ENCODE measurements around the gene PCDHGC3. TPM values are rescaled to one million over a fixed set of nuclear protein-coding genes. Genes with fewer than 3 reads are reported as not detected.
"Not testable (repeated sequence)": the region's sequence is repeated elsewhere in the genome, so short reads cannot be mapped to it uniquely, and the experiment has no call there.

PCDHGC3 gene
- total RNA-seq = 13.4 TPM
- long read RNA-seq, full-length matches to known transcripts = 3 of 15 reads
- long read RNA-seq, partial matches to known transcripts = 12 of 15 reads
- long read RNA-seq, other reads (novel, unspliced or antisense) = 0 of 15 reads

DNA sequence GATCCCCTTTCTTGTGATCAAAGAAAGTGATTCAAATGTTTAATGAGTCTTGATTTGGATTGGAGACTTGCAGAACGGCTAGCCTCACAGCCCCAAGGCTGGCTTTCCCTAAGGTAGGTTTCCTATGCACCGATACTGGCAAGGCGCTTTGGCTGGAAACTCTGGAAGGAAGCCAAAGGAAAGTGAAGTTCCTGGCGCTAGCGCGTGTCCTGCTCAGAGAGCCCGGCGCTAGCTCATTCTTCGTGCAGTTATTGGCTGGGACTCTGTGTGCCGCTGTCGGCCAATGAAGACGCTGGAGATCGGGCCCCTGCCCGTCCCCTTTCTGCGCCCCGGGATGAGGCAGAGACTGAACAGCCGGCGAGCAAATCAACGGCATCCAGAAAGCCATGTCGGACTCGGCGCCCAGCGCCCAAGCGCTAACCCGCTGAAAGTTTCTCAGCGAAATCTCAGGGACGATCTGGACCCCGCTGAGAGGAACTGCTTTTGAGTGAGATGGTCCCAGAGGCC is at the start of gene PCDHGC3:
TSS of gene PCDHGC3 (plus strand) at position 342 of the 507 bp plus-strand sequence. CDS start at position 493, 151 bp downstream.
- ATAC-seq (peak; percentile 98), DNase-seq (peak; percentile 94)
- intact Hi-C loops (cut with micrococcal nuclease) = loop anchor here (5.0 to 10.0 kb wide), 2 partner anchors 52 to 61 kb away; partner anchors contain the start of genes PCDHGA10 and PCDHGB7

DNA sequence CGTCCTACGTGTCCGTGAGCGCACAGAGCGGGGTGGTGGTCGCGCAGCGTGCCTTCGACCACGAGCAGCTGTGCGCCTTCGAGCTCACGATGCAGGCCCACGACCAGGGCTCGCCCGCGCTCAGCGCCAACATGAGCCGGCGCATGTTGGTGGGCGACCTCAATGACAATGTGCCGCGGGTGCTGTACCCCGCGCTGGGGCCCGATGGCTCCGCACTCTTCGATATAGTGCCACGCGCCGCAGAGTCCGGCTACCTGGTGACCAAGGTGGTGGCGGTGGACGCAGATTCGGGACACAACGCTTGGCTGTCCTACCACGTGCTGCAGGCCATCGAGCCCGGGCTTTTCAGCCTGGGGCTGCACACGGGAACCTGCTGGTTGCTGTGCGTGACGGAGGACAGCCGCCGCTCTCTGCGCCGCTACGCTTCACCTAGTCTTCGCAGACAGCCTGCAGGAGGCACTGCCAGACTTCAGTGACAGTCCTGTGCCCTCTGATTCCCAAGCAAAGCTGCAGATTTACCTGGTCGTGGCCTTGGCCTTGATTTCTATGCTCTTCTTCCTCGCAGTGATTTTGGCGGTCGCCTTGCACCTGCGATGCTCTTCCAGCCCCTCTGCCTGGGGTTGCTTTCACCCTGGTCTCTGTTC is 47.9 kb upstream of the PCDHGC3 start:
- no peak for DNase-seq
- ATAC-seq = no peak
- intact Hi-C loops (cut with micrococcal nuclease) = no loop called here

DNA sequence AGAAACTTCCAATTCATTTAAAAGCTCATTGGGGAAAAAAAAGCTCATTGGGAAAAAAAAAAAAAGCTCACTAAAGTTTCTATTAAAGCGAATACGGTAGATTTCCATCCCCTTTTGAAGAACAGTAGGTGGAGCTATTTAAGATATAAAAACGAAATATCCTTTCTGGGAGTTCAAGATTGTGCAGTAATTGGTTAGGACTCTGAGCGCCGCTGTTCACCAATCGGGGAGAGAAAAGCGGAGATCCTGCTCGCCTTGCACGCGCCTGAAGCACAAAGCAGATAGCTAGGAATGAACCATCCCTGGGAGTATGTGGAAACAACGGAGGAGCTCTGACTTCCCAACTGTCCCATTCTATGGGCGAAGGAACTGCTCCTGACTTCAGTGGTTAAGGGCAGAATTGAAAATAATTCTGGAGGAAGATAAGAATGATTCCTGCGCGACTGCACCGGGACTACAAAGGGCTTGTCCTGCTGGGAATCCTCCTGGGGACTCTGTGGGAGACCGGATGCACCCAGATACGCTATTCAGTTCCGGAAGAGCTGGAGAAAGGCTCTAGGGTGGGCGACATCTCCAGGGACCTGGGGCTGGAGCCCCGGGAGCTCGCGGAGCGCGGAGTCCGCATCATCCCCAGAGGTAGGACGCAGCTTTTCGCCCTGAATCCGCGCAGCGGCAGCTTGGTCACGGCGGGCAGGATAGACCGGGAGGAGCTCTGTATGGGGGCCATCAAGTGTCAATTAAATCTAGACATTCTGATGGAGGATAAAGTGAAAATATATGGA is 45.2 kb upstream of the PCDHGC3 start, which contains the start of gene PCDHGA12:
TSS of gene PCDHGA12 (plus strand) at position 176 of the 782 bp plus-strand sequence. CDS start at position 429, 253 bp downstream.
- ATAC-seq = peak; percentile 93
- intact Hi-C loops (cut with micrococcal nuclease) = no loop called here
- peak; percentile 65 for DNase-seq

DNA sequence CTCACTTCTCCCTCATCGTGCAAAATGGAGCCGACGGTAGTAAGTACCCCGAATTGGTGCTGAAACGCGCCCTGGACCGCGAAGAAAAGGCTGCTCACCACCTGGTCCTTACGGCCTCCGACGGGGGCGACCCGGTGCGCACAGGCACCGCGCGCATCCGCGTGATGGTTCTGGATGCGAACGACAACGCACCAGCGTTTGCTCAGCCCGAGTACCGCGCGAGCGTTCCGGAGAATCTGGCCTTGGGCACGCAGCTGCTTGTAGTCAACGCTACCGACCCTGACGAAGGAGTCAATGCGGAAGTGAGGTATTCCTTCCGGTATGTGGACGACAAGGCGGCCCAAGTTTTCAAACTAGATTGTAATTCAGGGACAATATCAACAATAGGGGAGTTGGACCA is 44.5 kb upstream of the PCDHGC3 start:
- intact Hi-C loops (cut with micrococcal nuclease) = no loop called here
- DNase-seq (no peak), ATAC-seq (peak; percentile 40)

DNA sequence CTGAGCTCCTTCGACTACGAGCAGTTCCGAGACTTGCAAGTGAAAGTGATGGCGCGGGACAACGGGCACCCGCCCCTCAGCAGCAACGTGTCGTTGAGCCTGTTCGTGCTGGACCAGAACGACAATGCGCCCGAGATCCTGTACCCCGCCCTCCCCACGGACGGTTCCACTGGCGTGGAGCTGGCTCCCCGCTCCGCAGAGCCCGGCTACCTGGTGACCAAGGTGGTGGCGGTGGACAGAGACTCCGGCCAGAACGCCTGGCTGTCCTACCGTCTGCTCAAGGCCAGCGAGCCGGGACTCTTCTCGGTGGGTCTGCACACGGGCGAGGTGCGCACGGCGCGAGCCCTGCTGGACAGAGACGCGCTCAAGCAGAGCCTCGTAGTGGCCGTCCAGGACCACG is 43.5 kb upstream of the PCDHGC3 start:
- DNase-seq; intact Hi-C loops (cut with micrococcal nuclease); ATAC-seq: not testable (repeated sequence)

DNA sequence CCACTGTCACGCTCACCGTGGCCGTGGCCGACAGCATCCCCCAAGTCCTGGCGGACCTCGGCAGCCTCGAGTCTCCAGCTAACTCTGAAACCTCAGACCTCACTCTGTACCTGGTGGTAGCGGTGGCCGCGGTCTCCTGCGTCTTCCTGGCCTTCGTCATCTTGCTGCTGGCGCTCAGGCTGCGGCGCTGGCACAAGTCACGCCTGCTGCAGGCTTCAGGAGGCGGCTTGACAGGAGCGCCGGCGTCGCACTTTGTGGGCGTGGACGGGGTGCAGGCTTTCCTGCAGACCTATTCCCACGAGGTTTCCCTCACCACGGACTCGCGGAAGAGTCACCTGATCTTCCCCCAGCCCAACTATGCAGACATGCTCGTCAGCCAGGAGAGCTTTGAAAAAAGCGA is 43.0 kb upstream of the PCDHGC3 start:
- DNase-seq; ATAC-seq; intact Hi-C loops (cut with micrococcal nuclease): not testable (repeated sequence)

DNA sequence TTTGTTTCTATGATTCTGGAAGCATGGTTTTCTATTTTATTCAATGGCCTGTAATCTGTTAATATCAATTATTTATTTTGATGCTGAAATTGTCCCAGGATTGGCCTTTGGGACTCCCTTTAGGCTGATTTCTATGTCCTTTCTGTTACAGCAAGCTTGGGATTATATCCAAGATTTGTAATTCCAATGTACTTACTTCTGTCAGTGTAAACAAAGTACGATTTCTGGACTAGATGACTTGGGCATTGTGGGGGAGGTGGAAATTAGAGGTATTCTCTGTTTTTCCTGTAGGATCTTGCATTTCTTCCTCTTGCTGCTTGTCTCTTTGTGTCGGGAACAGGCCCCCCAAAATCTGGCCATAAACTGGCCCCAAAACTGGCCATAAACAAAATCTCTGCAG is 41.8 kb upstream of the PCDHGC3 start:
- DNase-seq (no peak), ATAC-seq (no peak)
- intact Hi-C loops (cut with micrococcal nuclease) = no loop called here

DNA sequence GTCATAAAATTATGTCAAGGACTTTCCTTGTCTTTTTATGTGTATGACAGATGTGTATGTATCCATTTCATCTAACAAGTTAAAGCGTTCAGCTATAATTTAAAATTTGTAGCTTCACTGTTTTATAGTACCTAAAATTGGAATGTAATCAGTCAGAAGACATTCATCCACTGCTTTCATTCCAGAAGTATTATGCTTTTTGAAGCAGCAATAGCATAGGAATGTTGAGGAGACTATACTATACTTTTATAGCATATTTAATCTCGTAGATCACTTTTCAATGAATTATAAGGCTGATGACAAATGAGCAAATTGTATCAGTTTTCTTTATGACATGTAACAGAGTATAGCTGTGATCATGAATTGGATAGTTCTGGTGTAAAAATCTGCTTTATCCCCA is 38.5 kb upstream of the PCDHGC3 start:
- DNase-seq (no peak), ATAC-seq (no peak)
- intact Hi-C loops (cut with micrococcal nuclease) = no loop called here

DNA sequence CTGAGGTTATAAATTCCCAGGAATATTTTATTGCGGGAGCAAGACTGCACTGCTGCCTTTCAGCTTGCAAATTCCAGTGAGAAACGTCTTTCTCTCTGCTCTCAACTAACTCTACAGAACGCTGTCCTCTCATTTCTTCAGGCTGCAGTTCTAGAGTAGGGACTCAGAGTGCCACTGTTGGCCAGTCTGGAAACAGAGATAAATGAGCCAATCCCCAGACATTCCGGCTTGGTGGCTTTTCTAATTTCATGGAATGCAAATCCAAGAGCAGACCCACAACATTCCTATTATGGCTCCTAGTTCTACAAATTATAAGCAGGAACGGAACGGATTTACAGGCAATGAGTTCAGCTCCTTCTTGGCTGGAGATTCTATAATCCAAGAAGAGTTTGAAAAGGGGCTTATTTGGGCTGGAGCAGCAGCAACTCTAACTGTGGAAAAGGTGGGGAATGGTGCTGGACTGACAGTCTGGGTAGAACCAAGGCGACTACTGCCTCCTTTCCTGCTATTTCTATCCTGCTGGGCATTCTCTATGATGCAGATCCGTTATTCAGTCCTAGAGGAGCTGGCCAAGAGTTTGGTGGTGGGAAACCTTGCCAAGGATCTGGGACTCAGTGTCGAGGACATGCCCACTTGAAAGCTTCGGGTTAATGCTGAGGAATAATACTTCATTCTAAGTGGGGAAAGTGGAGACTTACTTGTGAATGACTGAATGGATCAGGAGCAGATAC is 36.2 kb upstream of the PCDHGC3 start:
- peak; percentile 63 for ATAC-seq
- no peak for DNase-seq
- intact Hi-C loops (cut with micrococcal nuclease) = no loop called here

DNA sequence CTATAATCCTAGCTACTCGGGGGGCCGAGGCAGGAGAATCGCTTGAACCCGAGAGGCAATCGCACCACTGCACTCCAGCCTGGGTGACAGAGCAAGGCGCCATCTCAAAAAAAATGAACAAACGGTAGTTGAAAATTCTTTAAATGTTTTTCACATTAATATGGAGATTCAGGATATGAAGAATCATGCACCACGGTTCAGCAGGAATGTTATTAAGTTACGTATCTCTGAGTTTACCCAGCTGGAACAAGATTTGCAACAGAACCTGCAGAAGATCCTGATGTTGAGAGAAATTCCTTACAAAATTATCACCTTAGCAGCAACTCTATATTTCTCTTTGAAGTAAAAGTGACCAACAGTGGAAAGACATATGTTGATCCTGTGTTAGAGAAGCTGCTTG is 35.4 kb upstream of the PCDHGC3 start:
- intact Hi-C loops (cut with micrococcal nuclease) = no loop called here
- no peak for DNase-seq
- no peak for ATAC-seq

DNA sequence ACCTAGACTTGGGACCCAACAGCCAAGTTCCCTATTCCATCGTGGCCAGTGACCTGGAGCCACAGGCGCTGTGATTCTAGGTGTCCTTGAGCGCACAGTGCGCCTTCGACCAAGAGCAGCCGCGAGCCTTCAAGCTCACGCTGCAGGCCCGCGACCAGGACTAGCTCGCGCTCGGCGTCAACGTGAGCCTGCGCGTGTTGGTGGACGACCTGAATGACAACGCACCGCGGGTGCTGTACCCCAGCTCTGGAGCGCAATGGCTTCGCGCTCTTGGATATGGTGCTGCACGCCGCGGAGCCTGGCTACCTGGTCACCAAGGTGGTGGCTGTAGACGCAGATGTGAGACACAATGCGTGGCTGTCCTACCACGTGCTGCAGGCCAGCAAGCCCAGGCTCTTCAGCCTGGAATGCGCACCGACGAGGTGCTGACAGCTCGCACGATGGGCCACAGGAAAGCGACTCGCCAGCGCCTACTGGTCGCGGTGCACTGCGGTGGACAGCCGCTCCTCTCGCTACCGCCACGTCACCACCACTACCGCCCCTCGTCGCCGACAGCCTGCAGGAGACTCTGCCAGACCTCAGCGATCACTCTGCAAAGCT is 34.1 kb upstream of the PCDHGC3 start:
- ATAC-seq = peak; percentile 92
- intact Hi-C loops (cut with micrococcal nuclease) = no loop called here
- DNase-seq = peak; percentile 80

DNA sequence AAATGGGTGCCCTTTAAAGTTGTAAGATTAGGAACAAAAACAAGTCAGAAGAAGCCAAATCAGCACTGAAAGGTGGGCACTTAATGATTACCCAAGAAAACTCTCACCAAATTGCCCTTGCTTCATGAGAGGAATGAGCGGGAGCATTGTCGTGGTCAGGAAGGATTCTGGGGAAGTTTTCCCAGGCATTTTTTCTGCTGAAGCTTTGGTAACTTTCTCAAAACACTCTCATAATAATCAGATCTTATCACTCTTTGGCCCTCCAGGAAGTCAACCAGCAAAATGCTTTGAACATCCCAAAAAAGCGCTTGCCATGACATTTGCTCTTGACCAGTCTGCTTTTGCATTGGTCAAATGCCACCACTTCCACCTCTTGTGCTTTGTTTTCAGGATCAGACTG is 10.4 kb upstream of the PCDHGC3 start:
- no peak for DNase-seq
- no peak for ATAC-seq
- intact Hi-C loops (cut with micrococcal nuclease) = no loop called here

DNA sequence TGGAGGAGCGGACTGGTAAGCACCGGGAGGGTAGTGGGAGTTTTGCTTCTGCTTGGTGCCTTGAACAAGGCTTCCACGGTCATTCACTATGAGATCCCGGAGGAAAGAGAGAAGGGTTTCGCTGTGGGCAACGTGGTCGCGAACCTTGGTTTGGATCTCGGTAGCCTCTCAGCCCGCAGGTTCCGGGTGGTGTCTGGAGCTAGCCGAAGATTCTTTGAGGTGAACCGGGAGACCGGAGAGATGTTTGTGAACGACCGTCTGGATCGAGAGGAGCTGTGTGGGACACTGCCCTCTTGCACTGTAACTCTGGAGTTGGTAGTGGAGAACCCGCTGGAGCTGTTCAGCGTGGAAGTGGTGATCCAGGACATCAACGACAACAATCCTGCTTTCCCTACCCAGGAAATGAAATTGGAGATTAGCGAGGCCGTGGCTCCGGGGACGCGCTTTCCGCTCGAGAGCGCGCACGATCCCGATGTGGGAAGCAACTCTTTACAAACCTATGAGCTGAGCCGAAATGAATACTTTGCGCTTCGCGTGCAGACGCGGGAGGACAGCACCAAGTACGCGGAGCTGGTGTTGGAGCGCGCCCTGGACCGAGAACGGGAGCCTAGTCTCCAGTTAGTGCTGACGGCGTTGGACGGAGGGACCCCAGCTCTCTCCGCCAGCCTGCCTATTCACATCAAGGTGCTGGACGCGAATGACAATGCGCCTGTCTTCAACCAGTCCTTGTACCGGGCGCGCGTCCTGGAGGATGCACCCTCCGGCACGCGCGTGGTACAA is 556 bp downstream of the PCDHGC3 start:
- ATAC-seq = peak; percentile 66
- intact Hi-C loops (cut with micrococcal nuclease) = loop anchor here (5.0 to 10.0 kb wide), 2 partner anchors 51 to 62 kb away; partner anchors contain the start of genes PCDHGA10 and PCDHGB7
- DNase-seq = peak; percentile 78

DNA sequence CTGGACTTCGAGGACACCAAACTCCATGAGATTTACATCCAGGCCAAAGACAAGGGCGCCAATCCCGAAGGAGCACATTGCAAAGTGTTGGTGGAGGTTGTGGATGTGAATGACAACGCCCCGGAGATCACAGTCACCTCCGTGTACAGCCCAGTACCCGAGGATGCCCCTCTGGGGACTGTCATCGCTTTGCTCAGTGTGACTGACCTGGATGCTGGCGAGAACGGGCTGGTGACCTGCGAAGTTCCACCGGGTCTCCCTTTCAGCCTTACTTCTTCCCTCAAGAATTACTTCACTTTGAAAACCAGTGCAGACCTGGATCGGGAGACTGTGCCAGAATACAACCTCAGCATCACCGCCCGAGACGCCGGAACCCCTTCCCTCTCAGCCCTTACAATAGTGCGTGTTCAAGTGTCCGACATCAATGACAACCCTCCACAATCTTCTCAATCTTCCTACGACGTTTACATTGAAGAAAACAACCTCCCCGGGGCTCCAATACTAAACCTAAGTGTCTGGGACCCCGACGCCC is 1.3 kb downstream of the PCDHGC3 start:
- intact Hi-C loops (cut with micrococcal nuclease) = loop anchor here (5.0 to 10.0 kb wide), 2 partner anchors 50 to 62 kb away; partner anchors contain the start of genes PCDHGA10 and PCDHGB7
- no peak for ATAC-seq
- no peak for DNase-seq

DNA sequence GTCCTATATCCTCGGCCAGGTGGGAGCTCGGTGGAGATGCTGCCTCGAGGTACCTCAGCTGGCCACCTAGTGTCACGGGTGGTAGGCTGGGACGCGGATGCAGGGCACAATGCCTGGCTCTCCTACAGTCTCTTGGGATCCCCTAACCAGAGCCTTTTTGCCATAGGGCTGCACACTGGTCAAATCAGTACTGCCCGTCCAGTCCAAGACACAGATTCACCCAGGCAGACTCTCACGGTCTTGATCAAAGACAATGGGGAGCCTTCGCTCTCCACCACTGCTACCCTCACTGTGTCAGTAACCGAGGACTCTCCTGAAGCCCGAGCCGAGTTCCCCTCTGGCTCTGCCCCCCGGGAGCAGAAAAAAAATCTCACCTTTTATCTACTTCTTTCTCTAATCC is 2.0 kb downstream of the PCDHGC3 start:
- intact Hi-C loops (cut with micrococcal nuclease) = loop anchor here (5.0 to 10.0 kb wide), 2 partner anchors 49 to 63 kb away; partner anchors contain the start of genes PCDHGA10 and PCDHGB7
- DNase-seq = no peak
- ATAC-seq = no peak

DNA sequence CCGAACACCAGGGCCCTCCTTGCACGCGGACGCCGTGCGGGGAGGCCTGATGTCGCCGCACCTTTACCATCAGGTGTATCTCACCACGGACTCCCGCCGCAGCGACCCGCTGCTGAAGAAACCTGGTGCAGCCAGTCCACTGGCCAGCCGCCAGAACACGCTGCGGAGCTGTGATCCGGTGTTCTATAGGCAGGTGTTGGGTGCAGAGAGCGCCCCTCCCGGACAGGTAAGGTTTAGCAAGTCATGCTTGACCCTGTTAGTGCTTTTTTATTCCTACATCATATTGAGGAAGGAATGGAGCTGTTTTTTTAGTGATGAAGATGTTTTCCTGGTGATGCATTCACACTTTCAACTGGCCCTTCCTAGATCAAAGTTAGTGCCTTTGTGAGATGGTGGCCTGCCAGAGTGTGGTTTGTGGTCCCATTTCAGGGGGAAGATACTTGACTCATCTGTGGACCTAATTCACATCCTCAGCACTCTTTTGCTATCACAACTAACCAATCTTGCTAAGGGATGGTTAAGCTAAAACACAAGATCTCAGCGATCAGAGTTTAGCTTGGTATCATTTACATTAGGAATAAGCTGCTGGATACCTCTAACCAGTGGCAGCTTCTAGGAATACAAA is 2.7 kb downstream of the PCDHGC3 start:
- intact Hi-C loops (cut with micrococcal nuclease) = loop anchor here (5.0 to 10.0 kb wide), 2 partner anchors 49 to 64 kb away; partner anchors contain the start of genes PCDHGA10 and PCDHGB7
- ATAC-seq = no peak
- DNase-seq = peak; percentile 53

DNA sequence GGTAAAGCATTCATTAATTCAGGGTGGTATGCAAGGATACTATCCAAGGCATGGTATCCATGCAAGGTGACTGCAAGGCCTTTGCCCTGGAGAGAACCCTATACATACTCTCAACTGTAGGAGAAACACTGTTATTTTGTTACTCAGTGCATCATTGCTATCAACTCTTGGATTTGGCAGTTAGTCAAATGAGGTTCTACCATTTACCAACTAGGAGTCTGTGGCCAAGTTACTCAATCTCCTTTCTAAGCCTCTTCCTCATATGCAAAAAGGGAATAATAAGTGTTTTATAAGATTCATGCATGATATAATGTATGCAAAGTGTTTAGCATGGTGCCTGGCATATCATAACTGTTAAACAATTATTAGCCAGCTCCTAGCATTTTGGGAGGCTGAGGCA is 4.0 kb downstream of the PCDHGC3 start:
- intact Hi-C loops (cut with micrococcal nuclease) = loop anchor here (5.0 to 10.0 kb wide), 2 partner anchors 48 to 65 kb away; partner anchors contain the start of genes PCDHGA10 and PCDHGB7
- ATAC-seq (no peak), DNase-seq (no peak)
